DOHH2 (cell line): ENCODE data around the gene GPR61.

Source experiments
- CTCF ChIP-seq: fragments of 200-600 bp; sonication (generic); IDR thresholded peaks from one replicate; pipeline ENCODE4 v1.5.1; 2014; ENCODE audit warnings: antibody characterized with exemption, mild to moderate bottlenecking, low read depth, low read length; ENCODE audit not compliant: poor library complexity, severe bottlenecking
- EZH2phosphoT487 ChIP-seq: fragments of 200-600 bp; sonication (generic); IDR thresholded peaks from 2 replicates; pipeline ENCODE4 v1.6.1; 2017; ENCODE audit warnings: borderline replicate concordance, mild to moderate bottlenecking, antibody characterized with exemption, low read length, moderate library complexity, mixed read lengths

- TF ChIP-seq CTCF (no peak), EZH2phosphoT487 (no peak)
These were observed 11.0 kb upstream of the GPR61 start for GRCh38 chr1:109528712-109529111.
